ENCODE data around the gene IDE. TPM values are rescaled to one million over a fixed set of nuclear protein-coding genes. Genes with fewer than 3 reads are reported as not detected.

Gene IDE
- total and polyA plus RNA-seq, 2 of the 13 experiments (the other 11 are each of a cell fraction or from before 2014, with no cell fraction given) = 16.1 to 52.1 TPM

GRCh38 chr10:92550924-92551323 lies 23.0 kb downstream of the IDE start:
- 68% methylated on average over 2 of the region's 2 CpGs for WGBS (ENCODE audit: low lambda C conversion rate)
- H3K9me3 ChIP-seq (ENCODE audit: low read length) = no peaks in the 10 kb centered on the region
- no peak overlapping the region for H3K27ac ChIP-seq (ENCODE audit: extremely low read length, insufficient read depth, low read length)
- ChIA-PET POLR2A (interaction anchor here (1.5 kb wide), 1 partner anchor 23 kb away, joined by 4 read pairs; the partner anchor contains the start of gene IDE), CTCF (ENCODE audit: low intra/inter-chr PET ratio, low total read pairs) (no interaction called here)
- H3K4me2 ChIP-seq (ENCODE audit: low read depth, low read length) = no peak overlapping the region
- BruUV-seq (replicated peaks) = no TSS peak
- TF ChIP-seq ZMAT3 (CRISPR knock-in tag; conservative IDR thresholded peaks at IDR 0.05) = no peak
- TF ChIP-seq XBP1 (CRISPR knock-in tag; IDR thresholded peaks at IDR 0.05) = no peak
- no peak for TF ChIP-seq ZNF335 (CRISPR knock-in tag; IDR thresholded peaks at IDR 0.05)
- TF ChIP-seq GZF1 (CRISPR knock-in tag; IDR thresholded peaks at IDR 0.05) = no peak
- TF ChIP-seq SOX13 (IDR thresholded peaks at IDR 0.05) = no peak
- no peak for TF ChIP-seq SOX13 (CRISPR knock-in tag; conservative IDR thresholded peaks at IDR 0.05 in 1 of 2, IDR thresholded peaks at IDR 0.05 in 1 of 2)
- in situ Hi-C loops (cut with HindIII; ENCODE audit: extremely low pct_ligation_motif_present, low pct_unique_long_range_greater_than_20kb) (no loop called here), intact Hi-C loops (cut with micrococcal nuclease; ENCODE audit: unreplicated experiment) (no loop called here)
- H3K9ac ChIP-seq (ENCODE audit: insufficient read depth, low read depth, low read length) = no peak overlapping the region
- no peak overlapping the region for H2AFZ ChIP-seq (ENCODE audit: low read length)
- peaks cover 2% of the 10 kb centered on the region; the same call in 1 of the 2 replicates for H4K20me1 ChIP-seq (ENCODE audit: insufficient read depth, low read length)
- no peaks in the 10 kb centered on the region for H3K27me3 ChIP-seq (ENCODE audit: control insufficient read depth in 1 of 2, insufficient read depth in 2 of 2, low read length in 2 of 2)
- no peak for ATAC-seq
- H3K79me2 ChIP-seq (ENCODE audit: insufficient read depth, low read length) = peaks cover 14% of the 10 kb centered on the region
- DNase-seq (ENCODE audit: low spot score) = no peak
- no peak overlapping the region for H3K4me3 ChIP-seq (replicated peaks in 1 of 3; ENCODE audit: insufficient read depth in 1 of 3, low read depth in 2 of 3, low read length in 3 of 3)
- FAIRE-seq = no peak
- H3K4me1 ChIP-seq (ENCODE audit: insufficient read depth, low read length) = no peaks in the 10 kb centered on the region
- H3K36me3 ChIP-seq (replicated peaks in 1 of 2; ENCODE audit: control insufficient read depth in 1 of 2, insufficient read depth in 2 of 2, low read length in 2 of 2) = peaks cover 1 to 30% of the 10 kb centered on the region in 2 experiments; a peak in 4 of 5 replicates

- BruUV-seq (replicated peaks) = no TSS peak
- ATAC-seq (no peak), DNase-seq (ENCODE audit: low spot score) (no peak), FAIRE-seq (no peak)
- Histone ChIP-seq H3K36me3 (replicated peaks in 1 of 2; ENCODE audit: control insufficient read depth in 1 of 2, insufficient read depth in 2 of 2, low read length in 2 of 2) (peaks cover 1 to 21% of the 10 kb centered on the region in 2 experiments; a peak in 3 of 5 replicates), H3K27me3 (ENCODE audit: control insufficient read depth in 1 of 2, insufficient read depth in 2 of 2, low read length in 2 of 2) (no peaks in the 10 kb centered on the region), H3K4me3 (replicated peaks in 1 of 3; ENCODE audit: insufficient read depth in 1 of 3, low read depth in 2 of 3, low read length in 3 of 3) (no peak overlapping the region), H3K27ac (ENCODE audit: extremely low read length, insufficient read depth, low read length) (no peak overlapping the region), H3K4me2 (ENCODE audit: low read depth, low read length) (no peak overlapping the region), H3K9me3 (ENCODE audit: low read length) (no peaks in the 10 kb centered on the region), H4K20me1 (ENCODE audit: insufficient read depth, low read length) (peaks cover 2% of the 10 kb centered on the region; the same call in 1 of the 2 replicates), H3K9ac (ENCODE audit: insufficient read depth, low read depth, low read length) (no peak overlapping the region), H3K4me1 (ENCODE audit: insufficient read depth, low read length) (no peaks in the 10 kb centered on the region), H2AFZ (ENCODE audit: low read length) (no peak overlapping the region), H3K79me2 (ENCODE audit: insufficient read depth, low read length) (peaks cover 19% of the 10 kb centered on the region)
- WGBS (ENCODE audit: low lambda C conversion rate) = 94% methylated on average over 4 of the region's 4 CpGs
- intact Hi-C loops (cut with micrococcal nuclease; ENCODE audit: unreplicated experiment) (no loop called here), in situ Hi-C loops (cut with HindIII; ENCODE audit: extremely low pct_ligation_motif_present, low pct_unique_long_range_greater_than_20kb) (no loop called here)
- CTCF ChIA-PET (ENCODE audit: low intra/inter-chr PET ratio, low total read pairs) = no interaction called here
- POLR2A ChIA-PET = no interaction called here
- TF ChIP-seq AGO1 (IDR thresholded peaks at IDR 0.05; ENCODE audit: low read depth, low read length, poor library complexity, severe bottlenecking) (no peak), MAX (IDR thresholded peaks at IDR 0.05) (no peak), ZNF646 (CRISPR knock-in tag; IDR thresholded peaks at IDR 0.05) (no peak), ZBTB7B (CRISPR knock-in tag; IDR thresholded peaks at IDR 0.05) (no peak), ZNF766 (CRISPR knock-in tag; IDR thresholded peaks at IDR 0.05; ENCODE audit: borderline replicate concordance) (no peak), HOMEZ (CRISPR knock-in tag; IDR thresholded peaks at IDR 0.05; ENCODE audit: low read depth) (no peak)
Measured at GRCh38 chr10:92547676-92548075, 26.2 kb downstream of the IDE start.

All from HepG2 (cell line).